AG04450 (cell line): Measurements from ENCODE around the gene VSIG10L2. TPM values are rescaled to one million over a fixed set of nuclear protein-coding genes. Genes with fewer than 3 reads are reported as not detected.

Experiments used
- CTCF ChIA-PET: fragments of 300-600, 350-600 bp; formaldehyde crosslinking; extraction: SDS; loops from one replicate; lab custom pipeline; 2022; ENCODE audit warnings: antibody characterized with exemption, inconsistent platforms; lab: Charles Lee
- POLR2A ChIA-PET: fragments of 350-600 bp; formaldehyde crosslinking; extraction: SDS; loops from one replicate; lab custom pipeline; 2021; ENCODE audit warnings: antibody characterized with exemption, inconsistent platforms; lab: Yijun Ruan, JAX
- DNase-seq: peaks from one replicate; pipeline ENCODE4 v3.0.0-alpha.2; 2011; ENCODE audit warnings: low read depth, low spot score
- H3K27ac ChIP-seq: one replicate; pipeline ENCODE4 v1.5.1; 2012; ENCODE audit warnings: low read depth, low read length, control low read depth
- H3K27me3 ChIP-seq: one replicate; pipeline ENCODE4 v1.6.0; 2012; ENCODE audit warnings: low read length; ENCODE audit not compliant: control insufficient read depth, insufficient read depth
- H3K4me3 ChIP-seq: 2 replicates; pipeline ENCODE4 v1.5.1; 2011; ENCODE audit warnings: mild to moderate bottlenecking, low read depth, low read length, control low read depth
- H3K9me3 ChIP-seq: 2 replicates; pipeline ENCODE4 v1.5.1; 2012; ENCODE audit warnings: low read length; ENCODE audit not compliant: control insufficient read depth, insufficient read depth
- polyA plus RNA-seq: library from polyadenylated mRNA; depleted of rRNA; stranded (reverse); fragments of >200 nt; gene quantifications from 2 replicates; pipeline ENCODE4 v1.2.3, GENCODE V29; 2011
- TF ChIP-seq, protein P1 (sequence below): IDR thresholded peaks from 2 replicates; pipeline ENCODE4 v1.5.1; 2011; ENCODE audit warnings: low read depth, low read length, control low read depth, inconsistent platforms

VSIG10L2 gene
- polyA plus RNA-seq, 1 experiment: not detected

DNA sequence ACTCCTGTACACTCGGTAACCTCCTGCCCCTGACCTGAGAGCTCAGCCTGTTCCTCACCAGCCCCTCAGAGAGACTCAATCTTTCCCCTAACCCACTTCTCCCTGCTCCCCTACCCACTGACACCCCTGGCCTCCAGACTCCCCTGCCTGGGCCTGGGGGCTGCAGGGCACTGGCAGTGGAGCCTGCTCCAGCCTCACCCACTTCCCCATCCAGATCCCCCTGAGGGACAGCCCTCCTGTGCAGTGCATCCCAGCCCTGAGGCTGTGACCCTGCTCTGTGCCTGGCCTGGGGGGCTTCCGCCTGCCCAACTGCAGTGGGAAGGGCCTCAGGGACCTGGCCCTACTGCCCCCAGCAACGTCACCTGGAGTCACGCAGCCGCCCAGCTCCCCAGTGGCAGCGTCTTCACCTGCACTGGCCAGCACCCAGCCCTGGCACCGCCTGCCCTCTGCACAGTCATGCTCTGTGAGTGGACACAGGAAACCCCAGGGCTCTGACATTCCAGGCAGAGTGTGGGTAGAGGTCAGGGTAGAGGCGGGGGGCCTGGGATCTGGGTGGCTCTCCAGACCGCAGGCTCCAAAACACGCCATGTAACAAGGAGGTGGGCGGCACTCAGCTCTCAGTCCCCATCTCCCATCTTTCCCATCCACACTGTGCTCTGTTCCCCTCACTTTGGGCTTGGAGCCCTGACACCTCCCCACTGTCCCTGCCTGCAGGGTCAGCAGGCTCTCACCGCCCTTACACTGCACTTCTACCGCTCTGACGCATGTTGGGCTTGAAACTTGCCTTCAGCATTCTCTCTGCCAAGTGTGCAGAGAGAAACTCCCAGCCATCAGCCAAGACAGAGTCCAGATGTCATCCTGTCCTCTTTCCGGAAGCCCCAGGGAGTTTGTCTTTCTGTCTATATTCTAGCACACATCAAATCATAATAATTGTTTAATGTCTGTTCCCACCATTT is 5.1 kb downstream of the VSIG10L2 start:
- DNase-seq: no peak
- POLR2A ChIA-PET: no interaction called here
- TF ChIP-seq, protein P1, sequence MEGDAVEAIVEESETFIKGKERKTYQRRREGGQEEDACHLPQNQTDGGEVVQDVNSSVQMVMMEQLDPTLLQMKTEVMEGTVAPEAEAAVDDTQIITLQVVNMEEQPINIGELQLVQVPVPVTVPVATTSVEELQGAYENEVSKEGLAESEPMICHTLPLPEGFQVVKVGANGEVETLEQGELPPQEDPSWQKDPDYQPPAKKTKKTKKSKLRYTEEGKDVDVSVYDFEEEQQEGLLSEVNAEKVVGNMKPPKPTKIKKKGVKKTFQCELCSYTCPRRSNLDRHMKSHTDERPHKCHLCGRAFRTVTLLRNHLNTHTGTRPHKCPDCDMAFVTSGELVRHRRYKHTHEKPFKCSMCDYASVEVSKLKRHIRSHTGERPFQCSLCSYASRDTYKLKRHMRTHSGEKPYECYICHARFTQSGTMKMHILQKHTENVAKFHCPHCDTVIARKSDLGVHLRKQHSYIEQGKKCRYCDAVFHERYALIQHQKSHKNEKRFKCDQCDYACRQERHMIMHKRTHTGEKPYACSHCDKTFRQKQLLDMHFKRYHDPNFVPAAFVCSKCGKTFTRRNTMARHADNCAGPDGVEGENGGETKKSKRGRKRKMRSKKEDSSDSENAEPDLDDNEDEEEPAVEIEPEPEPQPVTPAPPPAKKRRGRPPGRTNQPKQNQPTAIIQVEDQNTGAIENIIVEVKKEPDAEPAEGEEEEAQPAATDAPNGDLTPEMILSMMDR: no peak

DNA sequence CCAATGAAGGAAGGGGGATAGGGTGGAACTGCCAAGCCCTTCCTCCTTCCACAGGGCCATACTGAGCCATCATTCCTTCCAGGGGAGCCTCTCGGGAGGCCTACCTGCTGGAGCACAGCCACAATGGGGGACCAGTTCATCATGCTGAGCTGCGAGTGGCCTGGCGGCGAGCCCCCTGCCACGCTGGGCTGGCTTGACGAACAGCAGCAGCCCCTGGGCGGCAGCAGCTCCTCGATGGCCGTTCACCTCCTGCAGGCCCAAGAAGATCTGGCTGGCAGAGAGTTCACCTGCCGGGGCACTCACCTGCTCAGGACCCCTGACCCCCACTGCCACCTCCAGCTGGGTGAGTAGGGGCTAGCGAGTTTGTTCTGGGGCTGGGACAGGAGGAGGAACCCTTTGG is 5.9 kb downstream of the VSIG10L2 start:
- Histone ChIP-seq H3K9me3 (no peaks in the 10 kb centered on the region; the same call in 1 of the 2 replicates), H3K27ac (no peak overlapping the region), H3K27me3 (peaks cover 33% of the 10 kb centered on the region), H3K4me3 (no peak overlapping the region)
- TF ChIP-seq, protein P1: no peak
- POLR2A ChIA-PET: no interaction called here
- no peak for DNase-seq
- CTCF ChIA-PET: no interaction called here

More for the DNA sequence above, 5.1 kb downstream of the VSIG10L2 start:
- CTCF ChIA-PET: no interaction called here
- Histone ChIP-seq H3K27ac (no peak overlapping the region), H3K27me3 (peaks cover 26% of the 10 kb centered on the region), H3K9me3 (no peaks in the 10 kb centered on the region; the same call in 1 of the 2 replicates), H3K4me3 (no peak overlapping the region)

DNA sequence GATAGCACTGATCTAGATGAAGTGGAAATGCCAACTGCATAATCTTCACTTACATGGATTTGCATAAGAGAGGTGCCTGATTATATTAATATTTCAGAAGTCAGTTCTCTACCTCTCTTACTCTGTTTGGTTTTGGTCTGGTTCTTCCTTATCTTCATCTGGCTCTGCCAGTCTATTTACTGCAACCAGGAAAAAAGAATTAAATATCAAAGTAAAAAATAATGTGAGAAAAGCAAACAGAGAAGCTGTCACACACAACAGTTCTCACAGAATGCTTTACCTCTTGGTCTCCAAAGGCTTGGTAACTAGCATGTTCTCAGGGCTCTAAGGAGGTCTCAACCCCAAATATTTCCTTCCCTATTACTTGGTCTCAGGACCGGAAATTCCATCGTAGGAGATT is 6.7 kb downstream of the VSIG10L2 start:
- Histone ChIP-seq H3K27me3 (peaks cover 33% of the 10 kb centered on the region), H3K4me3 (no peak overlapping the region), H3K9me3 (no peaks in the 10 kb centered on the region; the same call in 1 of the 2 replicates), H3K27ac (no peak overlapping the region)
- ChIA-PET CTCF (interaction anchor here (1.6 kb wide), 1 partner anchor 241 kb away, joined by 4 read pairs; no protein-coding TSS in a partner anchor), POLR2A (no interaction called here)
- TF ChIP-seq, protein P1: no peak
- DNase-seq: no peak

DNA sequence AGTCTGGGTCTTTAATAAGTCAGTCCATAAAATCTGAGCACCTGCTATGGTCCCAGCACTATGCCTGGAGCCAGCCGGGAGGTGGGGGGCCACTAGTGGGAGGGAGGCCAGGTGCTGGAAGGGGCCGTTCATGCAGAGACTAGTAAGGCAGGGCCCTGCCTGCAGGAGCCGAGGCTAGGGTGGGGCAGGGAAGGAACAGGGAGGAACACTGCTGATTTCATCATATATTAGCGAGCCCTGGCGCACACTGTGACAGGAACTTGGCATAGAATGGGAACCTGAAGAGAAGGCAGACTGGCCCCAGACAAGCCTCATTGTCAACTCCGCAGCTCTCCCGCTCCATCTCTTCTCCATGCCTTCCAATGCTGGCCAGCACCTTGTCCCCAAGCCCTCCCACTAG is 7.1 kb downstream of the VSIG10L2 start:
- TF ChIP-seq, protein P1: no peak
- Histone ChIP-seq H3K27me3 (peaks cover 33% of the 10 kb centered on the region), H3K27ac (no peak overlapping the region), H3K4me3 (no peak overlapping the region), H3K9me3 (no peaks in the 10 kb centered on the region; the same call in 1 of the 2 replicates)
- DNase-seq: no peak
- POLR2A ChIA-PET: no interaction called here
- CTCF ChIA-PET: interaction anchor here (1.6 kb wide), 1 partner anchor 241 kb away, joined by 4 read pairs; no protein-coding TSS in a partner anchor
